ENCODE data around the gene SLC43A2.

Gene SLC43A2

GRCh38 chr17:1616101-1616500 is 12.5 kb downstream of the SLC43A2 start:
- no CpG with 5 or more reads among the region's 13 CpGs for WGBS, 2 donors (ENCODE audit: extremely low coverage in 2 of 2, insufficient read length in 2 of 2, insufficient replicate concordance in 1 of 2)
- Histone ChIP-seq H3K4ac (ENCODE audit: low read length) (no peak overlapping the region), H3K36me3 (replicated peaks in 1 of 2; ENCODE audit: control insufficient read depth in 2 of 2, insufficient read depth in 2 of 2, low read length in 2 of 2) (peaks cover 7 to 80% of the 10 kb centered on the region in 2 donors), H3K4me2 (ENCODE audit: insufficient read depth, low read length, poor library complexity, severe bottlenecking) (no peak overlapping the region), H2AK5ac (ENCODE audit: low read depth, low read length) (no peak overlapping the region), H4K8ac (ENCODE audit: low read depth, low read length) (no peak overlapping the region), H3K18ac (ENCODE audit: low read length) (no peak overlapping the region), H2BK5ac (ENCODE audit: low read length) (peak overlapping the region; percentile 26), H4K91ac (ENCODE audit: low read depth, low read length, poor library complexity) (no peak overlapping the region), H2BK15ac (ENCODE audit: low read length) (peak overlapping the region; percentile 47), H3K14ac (ENCODE audit: low read length) (no peak overlapping the region), H2AFZ (ENCODE audit: low read length) (no peak overlapping the region), H3K4me1 (ENCODE audit: control insufficient read depth in 2 of 2, insufficient read depth in 1 of 2, low read depth in 1 of 2, low read length in 2 of 2) (peaks cover 0 to 10% of the 10 kb centered on the region in 2 donors), H3K23ac (ENCODE audit: low read depth, low read length, poor library complexity) (no peak overlapping the region), H3K9me3 (replicated peaks in 1 of 2; ENCODE audit: control insufficient read depth in 2 of 2, insufficient read depth in 1 of 2, low read depth in 1 of 2, low read length in 2 of 2) (no peaks in the 10 kb centered on the region), H3K4me3 (ENCODE audit: low read length in 2 of 2) (no peak overlapping the region), H2BK120ac (ENCODE audit: low read depth, low read length) (no peak overlapping the region), H3K27ac (replicated peaks; ENCODE audit: low read length) (no peak overlapping the region), H3K9ac (ENCODE audit: low read depth, low read length, poor library complexity) (no peak overlapping the region), H3K27me3 (ENCODE audit: control insufficient read depth in 3 of 3, insufficient read depth in 3 of 3, low read depth in 1 of 3, low read length in 3 of 3) (no peaks in the 10 kb centered on the region), H3K79me1 (ENCODE audit: low read depth, low read length) (peaks cover 3% of the 10 kb centered on the region), H2BK12ac (ENCODE audit: low read length) (no peak overlapping the region)
- no peak for DNase-seq (ENCODE audit: low spot score)

GRCh38 chr17:1612400-1612799 is 16.2 kb downstream of the SLC43A2 start:
- no CpG with 5 or more reads among the region's 16 CpGs for WGBS, 2 donors (ENCODE audit: extremely low coverage in 2 of 2, insufficient read length in 2 of 2, insufficient replicate concordance in 1 of 2)
- Histone ChIP-seq H2BK120ac (ENCODE audit: low read depth, low read length) (no peak overlapping the region), H2AK5ac (ENCODE audit: low read depth, low read length) (no peak overlapping the region), H3K4me3 (ENCODE audit: low read length in 2 of 2) (no peak overlapping the region), H2BK5ac (ENCODE audit: low read length) (no peak overlapping the region), H3K27ac (replicated peaks; ENCODE audit: low read length) (no peak overlapping the region), H3K27me3 (ENCODE audit: control insufficient read depth in 3 of 3, insufficient read depth in 3 of 3, low read depth in 1 of 3, low read length in 3 of 3) (no peaks in the 10 kb centered on the region), H3K4me2 (ENCODE audit: insufficient read depth, low read length, poor library complexity, severe bottlenecking) (no peak overlapping the region), H4K8ac (ENCODE audit: low read depth, low read length) (no peak overlapping the region), H3K4ac (ENCODE audit: low read length) (no peak overlapping the region), H3K18ac (ENCODE audit: low read length) (no peak overlapping the region), H2AFZ (ENCODE audit: low read length) (no peak overlapping the region), H3K23ac (ENCODE audit: low read depth, low read length, poor library complexity) (no peak overlapping the region), H3K36me3 (replicated peaks in 1 of 2; ENCODE audit: control insufficient read depth in 2 of 2, insufficient read depth in 2 of 2, low read length in 2 of 2) (peaks cover 7 to 83% of the 10 kb centered on the region in 2 donors), H2BK15ac (ENCODE audit: low read length) (no peak overlapping the region), H3K14ac (ENCODE audit: low read length) (no peak overlapping the region), H3K79me1 (ENCODE audit: low read depth, low read length) (no peaks in the 10 kb centered on the region), H3K9ac (ENCODE audit: low read depth, low read length, poor library complexity) (no peak overlapping the region), H2BK12ac (ENCODE audit: low read length) (no peak overlapping the region), H3K4me1 (ENCODE audit: control insufficient read depth in 2 of 2, insufficient read depth in 1 of 2, low read depth in 1 of 2, low read length in 2 of 2) (no peaks in the 10 kb centered on the region), H3K9me3 (replicated peaks in 1 of 2; ENCODE audit: control insufficient read depth in 2 of 2, insufficient read depth in 1 of 2, low read depth in 1 of 2, low read length in 2 of 2) (no peaks in the 10 kb centered on the region), H4K91ac (ENCODE audit: low read depth, low read length, poor library complexity) (no peak overlapping the region)
- DNase-seq (ENCODE audit: low spot score) = no peak

- Histone ChIP-seq H4K91ac (ENCODE audit: low read depth, low read length, poor library complexity) (no peak overlapping the region), H2AFZ (ENCODE audit: low read length) (no peak overlapping the region), H3K27ac (replicated peaks; ENCODE audit: low read length) (no peak overlapping the region), H3K18ac (ENCODE audit: low read length) (no peak overlapping the region), H3K4me1 (ENCODE audit: control insufficient read depth in 2 of 2, insufficient read depth in 1 of 2, low read depth in 1 of 2, low read length in 2 of 2) (peaks cover 0 to 4% of the 10 kb centered on the region in 2 donors), H2BK12ac (ENCODE audit: low read length) (no peak overlapping the region), H2BK120ac (ENCODE audit: low read depth, low read length) (no peak overlapping the region), H3K9ac (ENCODE audit: low read depth, low read length, poor library complexity) (no peak overlapping the region), H3K4me2 (ENCODE audit: insufficient read depth, low read length, poor library complexity, severe bottlenecking) (no peak overlapping the region), H3K36me3 (replicated peaks in 1 of 2; ENCODE audit: control insufficient read depth in 2 of 2, insufficient read depth in 2 of 2, low read length in 2 of 2) (peaks cover 7 to 85% of the 10 kb centered on the region in 2 donors), H3K9me3 (replicated peaks in 1 of 2; ENCODE audit: control insufficient read depth in 2 of 2, insufficient read depth in 1 of 2, low read depth in 1 of 2, low read length in 2 of 2) (no peaks in the 10 kb centered on the region), H2AK5ac (ENCODE audit: low read depth, low read length) (no peak overlapping the region), H3K4ac (ENCODE audit: low read length) (no peak overlapping the region), H3K14ac (ENCODE audit: low read length) (no peak overlapping the region), H3K79me1 (ENCODE audit: low read depth, low read length) (no peaks in the 10 kb centered on the region), H3K23ac (ENCODE audit: low read depth, low read length, poor library complexity) (no peak overlapping the region), H2BK5ac (ENCODE audit: low read length) (no peak overlapping the region), H3K27me3 (ENCODE audit: control insufficient read depth in 3 of 3, insufficient read depth in 3 of 3, low read depth in 1 of 3, low read length in 3 of 3) (no peaks in the 10 kb centered on the region), H4K8ac (ENCODE audit: low read depth, low read length) (no peak overlapping the region), H3K4me3 (ENCODE audit: low read length in 2 of 2) (no peak overlapping the region), H2BK15ac (ENCODE audit: low read length) (no peak overlapping the region)
- no peak for DNase-seq (ENCODE audit: low spot score)
- no CpG with 5 or more reads among the region's 10 CpGs for WGBS, 2 donors (ENCODE audit: extremely low coverage in 2 of 2, insufficient read length in 2 of 2, insufficient replicate concordance in 1 of 2)
Measured at GRCh38 chr17:1611715-1612114, 16.9 kb downstream of the SLC43A2 start.

- H2BK15ac ChIP-seq (ENCODE audit: low read length) = no peak overlapping the region
- no peak overlapping the region for H2AK5ac ChIP-seq (ENCODE audit: low read depth, low read length)
- no peak overlapping the region for H3K9ac ChIP-seq (ENCODE audit: low read depth, low read length, poor library complexity)
- no peak overlapping the region for H3K27ac ChIP-seq (replicated peaks; ENCODE audit: low read length)
- no peaks in the 10 kb centered on the region for H3K9me3 ChIP-seq (replicated peaks in 1 of 2; ENCODE audit: control insufficient read depth in 2 of 2, insufficient read depth in 1 of 2, low read depth in 1 of 2, low read length in 2 of 2)
- H3K4ac ChIP-seq (ENCODE audit: low read length) = no peak overlapping the region
- H3K79me1 ChIP-seq (ENCODE audit: low read depth, low read length) = no peaks in the 10 kb centered on the region
- H2BK5ac ChIP-seq (ENCODE audit: low read length) = no peak overlapping the region
- H3K14ac ChIP-seq (ENCODE audit: low read length) = no peak overlapping the region
- no peak overlapping the region for H2BK12ac ChIP-seq (ENCODE audit: low read length)
- H3K27me3 ChIP-seq (ENCODE audit: control insufficient read depth in 3 of 3, insufficient read depth in 3 of 3, low read depth in 1 of 3, low read length in 3 of 3) = no peaks in the 10 kb centered on the region
- DNase-seq (ENCODE audit: low spot score) = no peak
- H4K8ac ChIP-seq (ENCODE audit: low read depth, low read length) = no peak overlapping the region
- no peak overlapping the region for H2BK120ac ChIP-seq (ENCODE audit: low read depth, low read length)
- peaks cover 0 to 18% of the 10 kb centered on the region in 2 donors for H3K4me1 ChIP-seq (ENCODE audit: control insufficient read depth in 2 of 2, insufficient read depth in 1 of 2, low read depth in 1 of 2, low read length in 2 of 2)
- no CpG with 5 or more reads among the region's 7 CpGs for WGBS, 2 donors (ENCODE audit: extremely low coverage in 2 of 2, insufficient read length in 2 of 2, insufficient replicate concordance in 1 of 2)
- peaks cover 4 to 91% of the 10 kb centered on the region in 2 donors for H3K36me3 ChIP-seq (replicated peaks in 1 of 2; ENCODE audit: control insufficient read depth in 2 of 2, insufficient read depth in 2 of 2, low read length in 2 of 2)
- no peak overlapping the region for H4K91ac ChIP-seq (ENCODE audit: low read depth, low read length, poor library complexity)
- H3K18ac ChIP-seq (ENCODE audit: low read length) = no peak overlapping the region
- no peak overlapping the region for H3K23ac ChIP-seq (ENCODE audit: low read depth, low read length, poor library complexity)
- no peak overlapping the region for H3K4me2 ChIP-seq (ENCODE audit: insufficient read depth, low read length, poor library complexity, severe bottlenecking)
- H3K4me3 ChIP-seq (ENCODE audit: low read length in 2 of 2) = no peak overlapping the region
- no peak overlapping the region for H2AFZ ChIP-seq (ENCODE audit: low read length)
Measured at GRCh38 chr17:1608676-1609075, 20.0 kb downstream of the SLC43A2 start.
